Activated T-helper 1 cell treated with Interleukin-2 at 50 U/mL for 16 hours (primary cell): ENCODE results near the gene ABCC6.
"Not testable (repeated sequence)": the region's sequence is repeated elsewhere in the genome, so short reads cannot be mapped to it uniquely, and the experiment has no call there.

Experiments
- DNase-seq: peaks from one replicate; pipeline ENCODE4 v3.0.0-alpha.2; 2020; ENCODE audit warnings: low read depth

Gene ABCC6

GRCh38 chr16:16222850-16223661 lies at the start of gene ABCC6:
Gene ABCC6, minus strand, starts transcription at chr16:16223494. Its CDS starts 60 bp downstream, at chr16:16223434.
- DNase-seq, result not testable (repeated sequence)

DNA sequence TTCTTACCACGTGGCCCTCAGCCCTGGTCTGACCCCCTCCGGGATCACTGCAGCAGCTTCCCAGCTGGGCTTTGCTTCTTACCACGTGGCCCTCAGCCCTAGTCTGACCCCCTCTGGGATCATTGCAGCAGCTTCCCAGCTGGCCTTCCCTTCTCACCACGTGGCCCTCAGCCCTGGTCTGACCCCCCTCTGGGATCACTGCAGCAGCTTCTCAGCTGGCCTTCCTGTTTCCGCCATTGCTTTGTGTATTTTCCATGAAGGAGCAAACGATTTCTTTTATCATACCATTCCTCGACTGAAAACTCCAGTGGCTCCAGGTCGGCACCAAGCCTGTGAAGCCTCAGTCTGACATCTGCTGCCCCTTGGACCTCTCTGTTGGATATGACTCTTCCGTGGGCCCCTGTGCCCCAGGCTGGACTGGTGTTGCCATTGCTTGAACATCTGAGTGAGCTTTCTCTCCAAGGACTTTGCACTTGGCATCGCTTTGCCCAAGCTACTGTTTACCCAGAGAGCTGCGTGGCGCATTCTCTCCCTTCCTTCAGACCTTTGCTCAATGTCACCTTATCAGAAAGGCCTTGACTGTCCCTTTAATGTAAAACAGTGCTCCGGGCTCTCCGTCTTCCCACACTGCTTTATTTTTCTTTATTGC lies 49.4 kb upstream of the ABCC6 start:
- DNase-seq, result not testable (repeated sequence)

- not testable (repeated sequence) for DNase-seq
These were observed 48.4 kb upstream of the ABCC6 start for GRCh38 chr16:16271658-16272057.

DNA sequence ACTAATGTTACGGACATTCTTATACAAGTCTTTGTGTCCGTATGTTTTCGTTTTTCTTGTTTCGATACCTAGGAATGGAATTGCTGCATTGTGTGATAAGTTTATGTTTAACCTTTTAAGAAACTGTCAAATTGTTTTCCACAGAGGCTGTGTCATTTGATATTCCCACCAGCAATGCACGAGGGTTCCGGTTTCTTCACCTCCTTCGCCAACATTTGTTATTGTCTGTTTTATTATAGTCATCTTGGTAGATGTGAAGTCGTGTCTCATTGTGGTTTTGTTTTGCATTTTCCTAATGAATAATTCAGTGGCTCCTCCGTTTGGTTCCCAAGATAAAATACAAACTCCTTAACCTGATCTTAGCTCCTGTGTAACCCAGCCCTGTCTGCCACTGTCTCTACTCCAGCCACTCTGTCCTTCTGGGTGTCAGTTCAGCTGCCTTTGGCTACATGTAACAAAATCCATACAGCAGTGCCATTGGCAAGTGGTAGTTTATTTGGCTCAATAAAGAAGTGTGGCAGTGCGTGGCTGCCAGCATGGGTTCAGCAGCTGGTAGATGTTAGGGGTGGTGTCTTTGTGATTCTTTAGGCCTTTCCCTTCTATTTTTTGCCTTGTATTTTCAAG lies 45.0 kb upstream of the ABCC6 start:
- DNase-seq, result not testable (repeated sequence)

- DNase-seq, result not testable (repeated sequence)
These were observed 44.4 kb upstream of the ABCC6 start for GRCh38 chr16:16267708-16268107.

DNA sequence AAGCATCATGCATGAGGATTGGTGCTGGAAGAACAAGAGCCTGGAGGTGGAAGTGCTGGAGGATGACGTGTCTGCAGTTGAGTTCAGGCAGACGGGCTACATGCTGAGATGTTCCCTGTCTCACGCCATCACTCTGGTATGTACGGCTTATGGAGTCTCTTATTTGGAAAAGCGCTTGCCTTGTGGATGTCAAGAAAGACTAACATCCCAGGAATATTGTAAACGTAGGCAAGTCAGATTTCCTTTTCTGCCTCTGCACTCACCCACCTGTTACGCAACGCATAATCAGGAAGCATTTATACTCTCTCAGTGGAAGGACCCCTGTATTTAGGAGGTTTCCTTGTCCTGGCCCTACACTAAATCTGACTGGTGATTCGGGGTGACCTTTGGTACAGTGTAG lies 41.8 kb upstream of the ABCC6 start:
- DNase-seq, result not testable (repeated sequence)

- DNase-seq, result not testable (repeated sequence)
These were observed 40.7 kb upstream of the ABCC6 start for GRCh38 chr16:16263947-16264346.

DNA sequence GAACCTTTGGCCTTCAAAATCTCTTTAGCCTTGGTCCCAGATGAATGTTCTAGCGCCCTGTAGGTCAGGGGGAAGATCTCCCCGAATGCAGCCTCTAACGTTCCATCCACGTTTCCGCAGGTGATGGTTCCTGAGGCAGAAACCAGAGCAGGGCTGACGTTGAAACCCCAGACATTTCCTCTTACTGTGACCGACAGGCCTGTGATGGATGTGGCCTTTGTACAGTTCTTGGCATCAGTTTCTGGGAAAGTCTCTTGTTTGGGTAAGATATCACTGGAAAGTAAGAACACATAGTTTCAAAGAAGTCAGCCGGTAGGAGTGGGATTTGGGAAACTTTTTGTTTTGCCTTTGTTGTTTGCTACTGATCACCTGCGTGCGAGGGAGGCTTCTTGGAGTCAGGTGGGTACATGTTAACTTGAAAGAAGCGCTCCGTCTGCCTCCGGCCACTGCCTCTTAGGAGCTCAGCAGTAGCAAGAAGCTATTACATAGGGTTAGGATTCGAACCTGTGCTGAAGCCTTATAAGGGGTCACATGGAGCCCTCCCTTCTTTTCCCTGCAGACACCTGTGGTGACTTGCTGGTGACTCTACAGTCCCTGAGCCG lies 39.8 kb upstream of the ABCC6 start:
- DNase-seq, result not testable (repeated sequence)

DNA sequence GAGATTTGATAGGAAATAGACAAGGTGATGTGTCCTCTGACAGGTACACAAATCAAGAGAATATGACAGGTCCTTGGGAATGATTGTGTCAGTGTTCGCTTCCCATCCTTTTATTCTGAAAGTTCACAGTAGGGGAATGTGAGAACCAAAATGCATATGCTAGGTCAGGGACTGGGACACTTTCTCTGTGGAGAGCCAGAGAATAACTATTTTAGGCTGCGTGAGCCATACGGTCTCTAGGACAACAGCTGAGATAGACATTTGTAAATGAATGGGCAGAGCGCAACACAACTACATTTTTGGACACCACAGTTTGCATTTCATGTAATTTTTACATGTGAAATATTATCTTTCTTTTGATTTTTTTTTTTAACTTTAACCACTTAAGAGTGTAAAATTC lies 36.7 kb upstream of the ABCC6 start:
- not testable (repeated sequence) for DNase-seq

- DNase-seq, result not testable (repeated sequence)
These were observed 35.5 kb upstream of the ABCC6 start for GRCh38 chr16:16258822-16259221.

GRCh38 chr16:16257301-16257923 lies 34.1 kb upstream of the ABCC6 start:
- DNase-seq, result not testable (repeated sequence)

DNA sequence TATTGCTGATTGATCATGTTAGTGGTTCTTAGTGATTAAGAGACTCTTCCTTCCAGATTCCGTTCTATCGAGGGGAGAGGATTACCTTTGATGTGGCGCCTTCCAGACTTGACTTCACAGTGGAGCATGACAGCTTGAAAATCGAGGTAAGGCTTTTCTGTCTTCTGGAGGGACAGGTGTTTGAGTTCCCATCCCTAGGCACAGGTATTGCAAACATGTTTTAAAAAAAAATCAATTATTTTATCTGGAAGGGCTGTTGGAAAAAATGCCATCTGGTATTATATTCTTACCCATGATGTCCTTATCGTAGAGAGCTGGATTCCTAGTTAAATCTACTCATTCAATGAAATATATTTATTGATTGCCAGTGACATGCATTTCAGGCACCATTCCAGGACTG lies 29.1 kb upstream of the ABCC6 start:
- DNase-seq, result not testable (repeated sequence)

DNA sequence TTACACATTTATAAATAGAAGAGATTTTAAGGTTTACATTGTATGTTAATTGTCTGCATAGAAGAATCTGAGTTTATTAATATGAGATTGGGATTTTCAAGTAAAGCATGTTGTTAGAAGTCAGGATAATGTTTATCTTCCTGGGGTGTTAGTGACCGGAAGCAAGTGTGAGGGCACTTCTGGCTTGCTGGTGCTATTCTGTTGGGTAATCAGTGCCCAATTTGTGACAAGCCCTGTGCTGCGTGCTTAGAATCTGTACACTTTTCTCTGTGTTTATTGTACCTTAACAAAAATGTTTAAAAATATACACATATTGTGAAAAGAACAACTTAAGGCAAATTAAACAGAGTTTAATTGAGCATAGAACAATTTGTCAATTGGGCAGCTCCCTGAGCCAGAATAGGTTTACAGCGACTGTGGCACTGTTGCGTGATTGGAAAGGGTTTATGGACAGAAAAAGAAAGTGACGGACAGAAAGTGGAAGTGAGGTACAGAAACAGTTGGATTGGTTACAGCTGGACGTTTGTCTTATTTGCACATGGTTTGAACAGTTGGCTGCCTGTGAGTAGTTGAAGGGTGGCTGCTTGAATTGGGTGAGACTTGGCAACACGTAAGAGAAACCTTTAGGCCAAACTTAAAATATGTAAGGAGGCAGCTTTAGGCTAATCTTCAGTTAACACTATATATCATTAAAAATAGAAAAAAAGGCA lies 26.5 kb upstream of the ABCC6 start:
- not testable (repeated sequence) for DNase-seq

DNA sequence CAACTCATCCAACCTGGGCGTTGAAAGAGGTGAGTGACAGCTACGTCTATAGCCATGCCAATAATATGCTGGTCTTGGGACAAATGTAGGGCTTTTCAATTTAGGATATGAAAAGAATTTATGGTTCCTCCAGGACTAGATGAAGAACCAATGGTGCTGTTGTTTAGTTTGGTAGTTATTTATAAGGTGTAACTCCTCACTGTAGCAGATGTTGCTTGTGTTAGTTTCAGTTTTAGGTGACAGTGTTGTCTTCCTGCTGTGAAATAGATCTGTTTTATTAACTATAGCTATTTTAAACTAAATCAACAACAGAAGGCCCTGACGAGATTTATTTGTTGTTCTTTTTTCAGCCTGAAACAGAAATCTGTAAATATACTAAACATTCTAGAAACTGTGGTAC lies 24.1 kb upstream of the ABCC6 start:
- not testable (repeated sequence) for DNase-seq

GRCh38 chr16:16246578-16247262 lies 23.4 kb upstream of the ABCC6 start:
- DNase-seq, result not testable (repeated sequence)

DNA sequence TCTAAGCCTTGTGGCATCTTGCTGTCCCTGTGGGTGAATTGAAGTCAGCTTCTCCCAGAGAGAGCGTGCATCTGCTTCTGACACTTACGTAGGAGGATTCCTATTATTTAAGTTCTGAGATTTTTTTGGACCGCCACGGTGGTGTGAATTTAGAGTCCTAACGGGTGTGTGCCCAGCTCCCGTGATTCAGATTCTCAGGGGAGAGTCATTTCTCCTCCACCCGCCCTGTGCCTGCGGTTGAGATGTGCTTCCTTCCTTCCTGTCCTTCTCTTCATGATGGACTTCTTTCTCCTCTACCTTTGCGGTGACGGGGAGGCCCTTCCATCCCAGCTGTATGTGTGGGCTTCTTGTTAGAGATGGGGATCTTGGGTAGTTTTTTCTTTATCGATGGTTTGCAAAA lies 20.6 kb upstream of the ABCC6 start:
- not testable (repeated sequence) for DNase-seq

DNA sequence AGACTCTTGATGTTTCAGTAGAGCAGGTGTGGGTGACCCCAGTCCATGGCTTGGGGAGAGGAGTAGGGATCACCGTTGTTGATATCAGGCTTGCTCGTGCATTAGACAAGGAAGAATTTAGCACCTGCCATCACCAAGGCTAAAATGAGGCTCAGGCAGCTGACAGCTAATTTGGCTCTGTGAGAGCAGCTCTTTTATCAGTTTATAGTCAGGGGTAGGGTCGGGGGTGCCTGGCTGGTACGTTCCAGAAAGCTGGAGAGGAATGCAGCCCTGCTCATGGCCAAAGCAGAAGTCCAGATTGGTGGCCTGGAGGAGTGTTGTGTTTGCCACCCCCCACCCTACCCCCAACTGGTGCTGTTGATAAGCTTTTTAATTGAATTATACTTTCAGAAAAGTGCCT lies 17.4 kb upstream of the ABCC6 start:
- DNase-seq, result not testable (repeated sequence)

GRCh38 chr16:16237738-16238137 lies 14.4 kb upstream of the ABCC6 start:
- DNase-seq, result not testable (repeated sequence)

GRCh38 chr16:16237071-16237470 lies 13.8 kb upstream of the ABCC6 start:
- not testable (repeated sequence) for DNase-seq

DNA sequence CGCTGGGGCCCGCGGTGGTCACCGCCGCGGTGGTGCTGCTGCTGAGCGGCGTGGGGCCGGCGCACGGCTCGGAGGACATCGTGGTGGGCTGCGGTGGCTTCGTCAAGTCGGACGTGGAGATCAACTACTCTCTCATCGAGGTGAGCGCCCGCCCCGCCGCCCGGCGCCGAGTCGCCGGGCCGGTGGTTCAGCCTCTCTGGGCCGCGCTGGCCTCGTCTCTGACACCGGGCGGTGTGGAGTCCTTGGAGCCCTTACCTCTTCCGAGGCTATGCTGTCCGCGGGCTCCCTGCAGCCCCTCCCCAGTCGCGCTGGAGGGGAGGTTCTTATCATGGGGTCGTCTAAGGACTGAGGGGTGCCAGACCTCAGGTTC lies 9.4 kb upstream of the ABCC6 start:
- DNase-seq, result not testable (repeated sequence)
